K562 (cell line): ENCODE results near the gene AQR. TPM values are rescaled to one million over a fixed set of nuclear protein-coding genes. Genes with fewer than 3 reads are reported as not detected.

Source experiments
- ATF7 ChIP-seq: fragments of 450-650 bp; IDR thresholded peaks from 2 replicates; pipeline ENCODE4 v1.7.1; 2014; ENCODE audit warnings: mild to moderate bottlenecking, moderate library complexity
- BCLAF1 ChIP-seq, 2 experiments: fragments of 450-650 bp in 1 of 2; IDR thresholded peaks; 2 replicates each; pipeline ENCODE4 v1.6.1; 2011 to 2017; ENCODE audit warnings: low read depth in 2 of 2, antibody characterized with exemption in 1 of 2, borderline replicate concordance in 1 of 2, low read length in 1 of 2, mild to moderate bottlenecking in 1 of 2, mixed read lengths in 1 of 2; ENCODE audit not compliant: control insufficient read depth in 1 of 2
- CGGBP1 ChIP-seq: fragments of 250-450 bp; sonication (Bioruptor Pico); IDR thresholded peaks from 2 replicates; pipeline ENCODE4 v1.9.0; 2021; ENCODE audit warnings: mild to moderate bottlenecking
- ELF2 ChIP-seq: fragments of 250-450 bp; sonication (Bioruptor Pico); IDR thresholded peaks from 2 replicates; pipeline ENCODE4 v1.5.0; 2021; ENCODE audit warnings: mild to moderate bottlenecking
- ESRRA ChIP-seq: fragments of 450-650 bp; IDR thresholded peaks from 2 replicates; pipeline ENCODE4 v1.6.1; 2014; ENCODE audit warnings: low read depth, mild to moderate bottlenecking, moderate library complexity, borderline replicate concordance
- ETV1 ChIP-seq: fragments of 450-650 bp; conservative IDR thresholded peaks from 2 replicates; pipeline ENCODE4 v1.6.1; 2016; ENCODE audit warnings: missing genetic modification characterization, control low read depth, low read depth, missing compliant biosample characterization
- ETV5 ChIP-seq: sonication (generic); formaldehyde crosslinking; IDR thresholded peaks from 2 replicates; pipeline ENCODE4 v1.4.0; 2020; ENCODE audit warnings: low read depth, mild to moderate bottlenecking, missing genetic modification reagents
- FIP1L1 ChIP-seq: fragments of 200-400 bp; formaldehyde crosslinking; IDR thresholded peaks from 2 replicates; pipeline ENCODE4 v1.6.1; 2018; ENCODE audit warnings: mild to moderate bottlenecking, low read depth, low read length; ENCODE audit not compliant: poor library complexity, severe bottlenecking
- HCFC1 ChIP-seq: IDR thresholded peaks from 2 replicates; pipeline ENCODE4 v1.6.1; 2012; ENCODE audit warnings: low read depth, low read length, improper control_type of control experiment
- JUN ChIP-seq, 2 experiments: sonication (generic) in 1 of 2; formaldehyde crosslinking in 1 of 2; IDR thresholded peaks; 2 replicates each; pipeline versions ENCODE4 v1.6.1 to v1.8.0; 2012 to 2022; ENCODE audit warnings: borderline replicate concordance in 2 of 2, mild to moderate bottlenecking in 2 of 2, improper control_type of control experiment in 1 of 2, low read depth in 1 of 2, low read length in 1 of 2, missing genetic modification reagents in 1 of 2
- L3MBTL2 ChIP-seq: fragments of 450-650 bp; IDR thresholded peaks from 2 replicates; pipeline ENCODE4 v1.6.1; 2016; ENCODE audit warnings: mild to moderate bottlenecking, moderate library complexity
- MBD2 ChIP-seq: sonication (generic); IDR thresholded peaks from 2 replicates; pipeline ENCODE4 v1.6.1; 2016; ENCODE audit warnings: low read depth, borderline replicate concordance
- MED1 ChIP-seq: sonication (generic); formaldehyde crosslinking; IDR thresholded peaks from 2 replicates; pipeline ENCODE4 v1.8.1; 2023; ENCODE audit warnings: missing genetic modification reagents, borderline replicate concordance
- MYC ChIP-seq, 2 experiments: fragments of 250-450 bp in 1 of 2; sonication (Bioruptor Pico) in 1 of 2; IDR thresholded peaks; 2 replicates each; pipeline versions ENCODE4 v1.5.1 to v1.6.1; 2012 to 2021; ENCODE audit warnings: low read depth in 2 of 2, borderline replicate concordance in 1 of 2, improper control_type of control experiment in 1 of 2, low read length in 1 of 2, mild to moderate bottlenecking in 1 of 2, moderate library complexity in 1 of 2
- NR2F6 ChIP-seq: fragments of 450-650 bp; formaldehyde crosslinking; IDR thresholded peaks from 2 replicates; pipeline ENCODE4 v1.4.0; 2020; ENCODE audit warnings: mild to moderate bottlenecking
- NR4A1 ChIP-seq, 2 experiments: fragments of 250-450 bp in 1 of 2; fragments of 450-650 bp in 1 of 2; sonication (Bioruptor Pico) in 1 of 2; IDR thresholded peaks; 2 replicates each; pipeline versions ENCODE4 v1.4.0 to v1.6.1; 2016 to 2020; ENCODE audit warnings: mild to moderate bottlenecking in 2 of 2, missing compliant biosample characterization in 1 of 2, missing genetic modification characterization in 1 of 2, moderate library complexity in 1 of 2
- SAP30 ChIP-seq: fragments of 200-600 bp; sonication (generic); IDR thresholded peaks from 2 replicates; pipeline ENCODE4 v1.6.1; 2012; ENCODE audit warnings: borderline replicate concordance, low read depth, mild to moderate bottlenecking, moderate library complexity, low read length, control low read depth, inconsistent platforms; ENCODE audit not compliant: insufficient read depth, poor library complexity, severe bottlenecking
- SMARCB1 ChIP-seq: IDR thresholded peaks from 2 replicates; pipeline ENCODE4 v1.6.1; 2011; ENCODE audit warnings: improper control_type of control experiment, low read depth; ENCODE audit not compliant: insufficient read length
- SMC3 ChIP-seq: conservative IDR thresholded peaks from 2 replicates; pipeline ENCODE4 v1.6.1; 2011; ENCODE audit warnings: low read depth, low read length, improper control_type of control experiment; ENCODE audit not compliant: insufficient read depth
- ZNF12 ChIP-seq: sonication (generic); formaldehyde crosslinking; IDR thresholded peaks from 2 replicates; pipeline ENCODE4 v1.4.0; 2020; ENCODE audit warnings: mild to moderate bottlenecking, missing genetic modification reagents
- ZNF668 ChIP-seq: fragments of 250-450 bp; sonication (Bioruptor Pico); IDR thresholded peaks from 2 replicates; pipeline ENCODE4 v1.8.0; 2022; ENCODE audit warnings: mild to moderate bottlenecking, inconsistent platforms
- ZNF766 ChIP-seq: fragments of 200-800 bp; sonication (Bioruptor generic); conservative IDR thresholded peaks from 2 replicates; pipeline ENCODE4 v1.6.1; 2016; ENCODE audit warnings: missing genetic modification characterization, missing compliant biosample characterization
- ZSCAN32 ChIP-seq: fragments of 450-650 bp; formaldehyde crosslinking; IDR thresholded peaks from 2 replicates; pipeline ENCODE4 v1.4.0; 2020; ENCODE audit warnings: mild to moderate bottlenecking, moderate library complexity
- polyA plus RNA-seq, 8 experiments: library from polyadenylated mRNA; depleted of rRNA in 4 of 8; stranded (reverse) in 5 of 8; unstranded in 3 of 8; fragments of >200 nt; fragmentation: Nextera tagmentation in 2 of 8; fragmentation: Illumina TruSeq in 1 of 8; extraction: Ambion mirVana in 2 of 8; extraction: Trizol in 1 of 8; gene quantifications; 2 replicates each; pipeline versions ENCODE4 v1.2.1 to v1.2.3, GENCODE V29; 2011 to 2014; ENCODE audit warnings: inconsistent platforms in 1 of 8, missing spikeins in 1 of 8
- total RNA-seq, 7 experiments: library from RNA; depleted of rRNA in 6 of 7; stranded (reverse); fragments of >200 nt in 6 of 7; fragmentation: Illumina TruSeq in 2 of 7; extraction: Trizol in 2 of 7; gene quantifications; 2 replicates each; pipeline versions ENCODE4 v1.2.1 to v1.2.3, GENCODE V29; 2011 to 2021; ENCODE audit warnings: low replicate concordance in 1 of 7

Gene AQR
- total and polyA plus RNA-seq, 9 of the 15 experiments (the other 6 are each of a cell fraction or from before 2014, with no cell fraction given) = 22.0 to 62.9 (median 39.3) TPM

GRCh38 chr15:34969340-34970097 lies at the start of gene AQR (continued):
- TF ChIP-seq ELF2 (CRISPR knock-in tag) = peak; percentile 80
- TF ChIP-seq L3MBTL2 = peak; percentile 70
- peak; percentile 96 for TF ChIP-seq ETV1 (tag)
- TF ChIP-seq HCFC1 = peak; percentile 92
- peak; percentile 87 for TF ChIP-seq MBD2
- TF ChIP-seq ZSCAN32 (CRISPR knock-in tag) = no peak
- TF ChIP-seq NR4A1 (CRISPR knock-in tag; IDR thresholded peaks at IDR 0.05) = no peak
- TF ChIP-seq NR4A1 (tag; IDR thresholded peaks at IDR 0.05) = no peak
- peak; percentile 76 for TF ChIP-seq ESRRA
- peak; percentile 24 for TF ChIP-seq FIP1L1
- TF ChIP-seq ZNF668 (CRISPR knock-in tag) = no peak
- peak; percentile 27; the same call in 1 of the 2 replicates for TF ChIP-seq JUN (IDR thresholded peaks at IDR 0.05; ENCODE audit: borderline replicate concordance, low read depth, low read length)
- TF ChIP-seq JUN (CRISPR knock-in tag; IDR thresholded peaks at IDR 0.05; ENCODE audit: borderline replicate concordance) = no peak
- peak; percentile 53; the same call in 1 of the 2 replicates for TF ChIP-seq ZNF12 (CRISPR knock-in tag)
- no peak for TF ChIP-seq NR2F6
- TF ChIP-seq BCLAF1 (IDR thresholded peaks at IDR 0.05; ENCODE audit: borderline replicate concordance in 1 of 2, control insufficient read depth in 1 of 2, low read depth in 2 of 2, low read length in 1 of 2) = peak in 1 of 2 experiments; percentile 96; a peak in 2 of 4 replicates
- TF ChIP-seq ZNF766 (CRISPR knock-in tag) = peak; percentile 26; the same call in 1 of the 2 replicates
- TF ChIP-seq CGGBP1 (CRISPR knock-in tag) = no peak
- peak; percentile 87 for TF ChIP-seq SAP30
- TF ChIP-seq SMC3 = peak; percentile 59
- TF ChIP-seq SMARCB1 = no peak
- peak; percentile 86 for TF ChIP-seq ATF7
- no peak for TF ChIP-seq MED1
- peak; percentile 82 for TF ChIP-seq MYC (IDR thresholded peaks at IDR 0.05; ENCODE audit: low read depth, low read length)
- peak; percentile 64; the same call in 1 of the 2 replicates for TF ChIP-seq MYC (CRISPR knock-in tag; IDR thresholded peaks at IDR 0.05; ENCODE audit: borderline replicate concordance, low read depth)
- TF ChIP-seq ETV5 (CRISPR knock-in tag) = peak; percentile 90
